Esophagus squamous epithelium (tissue), 4 donors: ENCODE results near the gene GALNT7.

Experiments
- POLR2A ChIP-seq, 4 donors: fragments of 450-650 bp; IDR thresholded peaks; one replicate each; pipeline ENCODE4 v1.6.1; 2017; ENCODE audit warnings: antibody characterized with exemption in 4 of 4, mild to moderate bottlenecking in 4 of 4, moderate library complexity in 3 of 4
- TF ChIP-seq, protein P1 (sequence below), 6 experiments: fragments of 450-650 bp in 4 of 6; fragments of 200-600 bp in 2 of 6; sonication (generic) in 2 of 6; IDR thresholded peaks; one replicate each; pipeline ENCODE4 v1.5.1; 2016 to 2019; ENCODE audit warnings: antibody characterized with exemption in 6 of 6, mild to moderate bottlenecking in 4 of 6, moderate library complexity in 4 of 6

DNA sequence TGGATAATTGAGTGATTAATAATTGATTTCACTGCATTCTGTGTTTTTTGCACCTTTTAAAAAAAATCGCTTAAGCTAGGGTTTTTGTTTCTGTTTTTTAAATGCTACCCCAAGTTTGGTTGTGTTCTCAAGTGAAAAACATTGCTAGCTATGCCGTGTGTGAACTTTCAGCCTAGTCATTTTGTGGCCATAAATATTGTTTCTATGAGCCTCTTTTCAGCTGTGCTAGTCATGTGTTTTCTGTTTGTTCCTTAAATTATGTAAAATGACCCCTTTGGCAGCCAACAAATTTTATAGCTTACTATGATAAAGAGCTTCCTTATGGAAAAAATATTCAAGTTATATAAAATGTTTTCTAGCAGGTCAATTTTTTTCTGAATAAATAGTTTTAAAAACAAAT is 59.1 kb downstream of the GALNT7 start:
- no peak for TF ChIP-seq POLR2A (IDR thresholded peaks at IDR 0.05)
- TF ChIP-seq, protein P1, sequence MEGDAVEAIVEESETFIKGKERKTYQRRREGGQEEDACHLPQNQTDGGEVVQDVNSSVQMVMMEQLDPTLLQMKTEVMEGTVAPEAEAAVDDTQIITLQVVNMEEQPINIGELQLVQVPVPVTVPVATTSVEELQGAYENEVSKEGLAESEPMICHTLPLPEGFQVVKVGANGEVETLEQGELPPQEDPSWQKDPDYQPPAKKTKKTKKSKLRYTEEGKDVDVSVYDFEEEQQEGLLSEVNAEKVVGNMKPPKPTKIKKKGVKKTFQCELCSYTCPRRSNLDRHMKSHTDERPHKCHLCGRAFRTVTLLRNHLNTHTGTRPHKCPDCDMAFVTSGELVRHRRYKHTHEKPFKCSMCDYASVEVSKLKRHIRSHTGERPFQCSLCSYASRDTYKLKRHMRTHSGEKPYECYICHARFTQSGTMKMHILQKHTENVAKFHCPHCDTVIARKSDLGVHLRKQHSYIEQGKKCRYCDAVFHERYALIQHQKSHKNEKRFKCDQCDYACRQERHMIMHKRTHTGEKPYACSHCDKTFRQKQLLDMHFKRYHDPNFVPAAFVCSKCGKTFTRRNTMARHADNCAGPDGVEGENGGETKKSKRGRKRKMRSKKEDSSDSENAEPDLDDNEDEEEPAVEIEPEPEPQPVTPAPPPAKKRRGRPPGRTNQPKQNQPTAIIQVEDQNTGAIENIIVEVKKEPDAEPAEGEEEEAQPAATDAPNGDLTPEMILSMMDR (IDR thresholded peaks at IDR 0.05), result no peak
